A204.1 (cell line): ENCODE data around the gene TADA1.
"Not testable (repeated sequence)": the region's sequence is repeated elsewhere in the genome, so short reads cannot be mapped to it uniquely, and the experiment has no call there.

Source experiments
- FAIRE-seq: peaks from 2 replicates; lab custom pipeline; 2012; peaks lifted over from hg19 to GRCh38; lab: Jason Lieb, UNC

TADA1 gene

GRCh38 chr1:166843769-166844596, 32.1 kb downstream of the TADA1 start:
- FAIRE-seq, result no peak

GRCh38 chr1:166843322-166843721, 32.7 kb downstream of the TADA1 start:
- FAIRE-seq, result no peak

GRCh38 chr1:166840309-166841274, 35.5 kb downstream of the TADA1 start:
- FAIRE-seq, result no peak

GRCh38 chr1:166839600-166840308, 36.3 kb downstream of the TADA1 start:
- FAIRE-seq, result no peak

- FAIRE-seq, result no peak
Measured at GRCh38 chr1:166838766-166839599, 37.1 kb downstream of the TADA1 start, which contains the start of gene POGK. TSS of gene POGK (plus strand) at chr1:166839475. CDS start at chr1:166840957, 1,482 bp downstream.

GRCh38 chr1:166836733-166837132, 39.3 kb downstream of the TADA1 start:
- no peak for FAIRE-seq

GRCh38 chr1:166829762-166830161, 46.3 kb downstream of the TADA1 start:
- not testable (repeated sequence) for FAIRE-seq

- FAIRE-seq, result no peak
Measured at GRCh38 chr1:166827426-166827825, 48.6 kb downstream of the TADA1 start.

- no peak for FAIRE-seq
Measured at GRCh38 chr1:166822385-166822784, 53.7 kb downstream of the TADA1 start.

GRCh38 chr1:166819974-166820373, 56.1 kb downstream of the TADA1 start:
- FAIRE-seq, result no peak

GRCh38 chr1:166814611-166815010, 61.5 kb downstream of the TADA1 start:
- no peak for FAIRE-seq

- FAIRE-seq, result no peak
Measured at GRCh38 chr1:166813508-166814223, 62.4 kb downstream of the TADA1 start.

- FAIRE-seq, result no peak
Measured at GRCh38 chr1:166811691-166812090, 64.4 kb downstream of the TADA1 start.

- FAIRE-seq, result no peak
Measured at GRCh38 chr1:166808952-166809351, 67.1 kb downstream of the TADA1 start.
